Endothelial cell of umbilical vein (primary cell): ENCODE measurements around the gene GLYATL1.

Experiments used
- EZH2 ChIP-seq: IDR thresholded peaks from 2 replicates; pipeline ENCODE4 v1.6.1; 2012; ENCODE audit warnings: borderline replicate concordance, low read depth, mild to moderate bottlenecking, moderate library complexity, low read length, inconsistent platforms; ENCODE audit not compliant: severe bottlenecking
- POLR2AphosphoS5 ChIP-seq: IDR thresholded peaks from 2 replicates; pipeline ENCODE4 v1.6.1; 2012; ENCODE audit warnings: low read depth, mild to moderate bottlenecking, control low read depth, low read length, moderate library complexity; ENCODE audit not compliant: insufficient read depth

- no peak for TF ChIP-seq POLR2AphosphoS5
- TF ChIP-seq EZH2, result no peak
Observed at GRCh38 chr11:58923300-58923788, 15.9 kb upstream of the GLYATL1 start.
